Loucy (cell line): Measurements from ENCODE around the gene IFNW1.

Source experiments
- CTCF ChIP-seq: fragments of 200-600 bp; sonication (generic); conservative IDR thresholded peaks from 2 replicates; pipeline ENCODE4 v1.5.1; 2014; ENCODE audit warnings: mild to moderate bottlenecking, antibody characterized with exemption, low read length
- EZH2phosphoT487 ChIP-seq: fragments of 200-600 bp; IDR thresholded peaks from 2 replicates; pipeline ENCODE4 v1.6.1; 2018; ENCODE audit warnings: antibody characterized with exemption, mild to moderate bottlenecking, moderate library complexity, borderline replicate concordance

- peak; percentile 32 for TF ChIP-seq CTCF
- TF ChIP-seq EZH2phosphoT487 = no peak
These were observed at the start of gene IFNW1 for GRCh38 chr9:21141427-21141882.
